B cell (primary cell): ENCODE results near the gene BMAL1. TPM values are rescaled to one million over a fixed set of nuclear protein-coding genes. Genes with fewer than 3 reads are reported as not detected.

Experiments used
- ATAC-seq: fragments of 200-7000 bp; cut with Tn5 transposase; one replicate; pipeline ENCODE4 v1.10.0; 2021; ENCODE audit warnings: low read depth, mild to moderate bottlenecking, moderate number of reproducible peaks, moderate library complexity
- CTCF ChIA-PET: fragments of 350-600 bp; sonication (Branson Sonifier 250); formaldehyde crosslinking; loops from one replicate; lab custom pipeline; 2021; ENCODE audit warnings: antibody characterized with exemption, inconsistent platforms; lab: Charles Lee
- POLR2A ChIA-PET: fragments of 350-600 bp; sonication (Branson Sonifier 250); formaldehyde crosslinking; loops from one replicate; lab custom pipeline; 2021; ENCODE audit warnings: antibody characterized with exemption; lab: Charles Lee
- DNase-seq: peaks from one replicate; pipeline ENCODE4 v3.0.0; 2013
- H2AFZ ChIP-seq: 2 replicates; pipeline ENCODE4 v1.6.1; 2012; ENCODE audit warnings: mild to moderate bottlenecking, low read depth, low read length; ENCODE audit not compliant: insufficient read depth, poor library complexity, severe bottlenecking
- H3K27ac ChIP-seq, 2 donors: 1 replicate in 1 of 2; 2 replicates in 1 of 2; pipeline ENCODE4 v1.5.1; 2012 to 2013; ENCODE audit warnings: low read length in 2 of 2, mild to moderate bottlenecking in 2 of 2, moderate library complexity in 1 of 2
- H3K27me3 ChIP-seq, 4 experiments: fragments of 200-600 bp in 1 of 4; sonication (generic) in 1 of 4; replicated peaks in 1 of 4; 1 replicate in 2 of 4; 2 replicates in 2 of 4; pipeline versions ENCODE4 v1.6.1 to v1.7.0; 2013 to 2016; ENCODE audit warnings: low read length in 3 of 4, mild to moderate bottlenecking in 2 of 4, mixed read lengths in 1 of 4, moderate library complexity in 1 of 4; ENCODE audit not compliant: insufficient read depth in 4 of 4, control insufficient read depth in 3 of 4; ENCODE audit errors: control extremely low read depth in 1 of 4
- H3K36me3 ChIP-seq, 2 experiments: replicated peaks in 1 of 2; 1 replicate in 1 of 2; 2 replicates in 1 of 2; pipeline versions ENCODE4 v1.6.1 to v1.7.1; 2013; ENCODE audit warnings: low read length in 1 of 2; ENCODE audit not compliant: insufficient read depth in 2 of 2, control insufficient read depth in 1 of 2; ENCODE audit errors: control extremely low read depth in 1 of 2, extremely low read depth in 1 of 2
- H3K4me1 ChIP-seq, 2 donors: fragments of 200-600 bp in 1 of 2; sonication (generic) in 1 of 2; 1 replicate in 1 of 2; 2 replicates in 1 of 2; pipeline versions ENCODE4 v1.5.1 to v1.6.1; 2013 to 2017; ENCODE audit warnings: low read length in 2 of 2; ENCODE audit not compliant: control insufficient read depth in 2 of 2, insufficient read depth in 2 of 2
- H3K4me2 ChIP-seq: replicated peaks from 2 replicates; pipeline ENCODE3; 2012; ENCODE audit warnings: mild to moderate bottlenecking, low read depth, low read length; ENCODE audit not compliant: poor library complexity, severe bottlenecking
- H3K4me3 ChIP-seq, 5 experiments: fragments of 200-600 bp in 1 of 5; sonication (generic) in 1 of 5; 1 replicate in 3 of 5; 2 replicates in 2 of 5; pipeline versions ENCODE4 v1.5.1 to v1.7.0; 2011 to 2016; ENCODE audit warnings: low read length in 4 of 5, mild to moderate bottlenecking in 4 of 5, low read depth in 2 of 5, control low read depth in 1 of 5, moderate library complexity in 1 of 5; ENCODE audit not compliant: insufficient read depth in 1 of 5; ENCODE audit errors: control extremely low read depth in 1 of 5, extremely low read depth in 1 of 5
- H3K79me2 ChIP-seq: fragments of 200-600 bp; sonication (generic); one replicate; pipeline ENCODE4 v1.6.0; 2016; ENCODE audit warnings: low read length; ENCODE audit not compliant: control insufficient read depth, insufficient read depth
- H3K9ac ChIP-seq: fragments of 200-600 bp; sonication (generic); 2 replicates; pipeline ENCODE4 v1.6.1; 2017; ENCODE audit warnings: mild to moderate bottlenecking, low read length, moderate library complexity
- H3K9me3 ChIP-seq, 3 donors: one replicate each; pipeline versions ENCODE4 v1.6.1 to v1.7.1; 2013; ENCODE audit warnings: low read length in 2 of 3; ENCODE audit not compliant: control insufficient read depth in 2 of 3, insufficient read depth in 1 of 3; ENCODE audit errors: control extremely low read depth in 1 of 3
- H4K20me1 ChIP-seq: 2 replicates; pipeline ENCODE4 v1.6.0; 2012; ENCODE audit warnings: mild to moderate bottlenecking, low read length; ENCODE audit not compliant: insufficient read depth, control insufficient read depth, poor library complexity, severe bottlenecking
- H3K27ac Mint-ChIP-seq: one replicate; pipeline ENCODE4 v1.8.0; 2021; ENCODE audit warnings: mixed read lengths
- H3K27me3 Mint-ChIP-seq: one replicate; pipeline ENCODE4 v1.8.0; 2021; ENCODE audit warnings: mixed read lengths
- H3K4me1 Mint-ChIP-seq: one replicate; pipeline ENCODE4 v1.8.0; 2021; ENCODE audit warnings: mixed read lengths
- H3K4me3 Mint-ChIP-seq: one replicate; pipeline ENCODE4 v1.8.0; 2021; ENCODE audit warnings: mixed read lengths
- H3K9me3 Mint-ChIP-seq: one replicate; pipeline ENCODE4 v1.8.0; 2022; ENCODE audit warnings: mixed read lengths; ENCODE audit not compliant: insufficient read depth
- EZH2 ChIP-seq: IDR thresholded peaks from 2 replicates; pipeline ENCODE4 v1.6.1; 2012; ENCODE audit warnings: borderline replicate concordance, low read depth, mild to moderate bottlenecking, moderate library complexity, low read length; ENCODE audit not compliant: insufficient read depth, poor library complexity, severe bottlenecking
- WGBS: methylation state at CpG from one replicate; pipeline ENCODE4 v1.1.5; 2013; ENCODE audit warnings: missing lambda C conversion rate; ENCODE audit not compliant: insufficient coverage; 5-methylcytosine and 5-hydroxymethylcytosine counted together
- intact Hi-C: fragments of 100-400 bp; cut with micrococcal nuclease; formaldehyde crosslinking; loops from one replicate; pipeline ENCODE4 v1.10.0; 2022
- polyA plus RNA-seq: library from polyadenylated mRNA; depleted of rRNA; stranded (reverse); fragments of >200 nt; gene quantifications from 2 replicates; pipeline ENCODE4 v1.2.3, GENCODE V29; 2012
- total RNA-seq, 2 donors: library from RNA; stranded (reverse); fragments of 120-200 nt in 1 of 2; gene quantifications; 1 replicate in 1 of 2; 2 replicates in 1 of 2; pipeline versions ENCODE4 v1.2.3 to v1.2.4, GENCODE V29; 2013 to 2022
- TF ChIP-seq, protein P1 (sequence below): fragments of 200-600 bp; IDR thresholded peaks from one replicate; pipeline ENCODE4 v1.8.0; 2022; ENCODE audit warnings: antibody characterized with exemption, mild to moderate bottlenecking

The BMAL1 gene
- total and polyA plus RNA-seq, 2 donors (not counting 1 experiment from before 2014, with no cell fraction given): 8.6 to 39.1 TPM

GRCh38 chr11:13280092-13280722, 2.6 kb downstream of the BMAL1 start:
- intact Hi-C loops: no loop called here
- ChIA-PET POLR2A (no interaction called here), CTCF (interaction anchor here (1.8 to 3.0 kb wide), 2 partner anchors 55 to 186 kb away, joined by 4 to 10 read pairs; no protein-coding TSS in a partner anchor)
- Histone ChIP-seq H3K79me2 (peaks cover 64% of the 10 kb centered on the region), H3K4me2 (no peak overlapping the region), H3K9me3 (no peaks in the 10 kb centered on the region), H3K9ac (no peak overlapping the region), H3K4me1 (peaks cover 21 to 23% of the 10 kb centered on the region in 2 donors), H4K20me1 (peaks cover 49% of the 10 kb centered on the region), H3K36me3 (no peaks in the 10 kb centered on the region), H3K27ac (no peak overlapping the region), H2AFZ (no peak overlapping the region), H3K4me3 (no peak overlapping the region), H3K27me3 (peaks cover 0 to 12% (median 3%) of the 10 kb centered on the region in 4 experiments)
- WGBS: no CpG with 5 or more reads among the region's 3 CpGs
- Mint-ChIP-seq H3K27me3 (peaks cover 2% of the 10 kb centered on the region), H3K27ac (no peak overlapping the region), H3K4me1 (peaks cover 42% of the 10 kb centered on the region), H3K4me3 (peak overlapping the region; percentile 83), H3K9me3 (no peaks in the 10 kb centered on the region)
- DNase-seq: peak; percentile 23
- ATAC-seq: no peak
- TF ChIP-seq, protein P1, sequence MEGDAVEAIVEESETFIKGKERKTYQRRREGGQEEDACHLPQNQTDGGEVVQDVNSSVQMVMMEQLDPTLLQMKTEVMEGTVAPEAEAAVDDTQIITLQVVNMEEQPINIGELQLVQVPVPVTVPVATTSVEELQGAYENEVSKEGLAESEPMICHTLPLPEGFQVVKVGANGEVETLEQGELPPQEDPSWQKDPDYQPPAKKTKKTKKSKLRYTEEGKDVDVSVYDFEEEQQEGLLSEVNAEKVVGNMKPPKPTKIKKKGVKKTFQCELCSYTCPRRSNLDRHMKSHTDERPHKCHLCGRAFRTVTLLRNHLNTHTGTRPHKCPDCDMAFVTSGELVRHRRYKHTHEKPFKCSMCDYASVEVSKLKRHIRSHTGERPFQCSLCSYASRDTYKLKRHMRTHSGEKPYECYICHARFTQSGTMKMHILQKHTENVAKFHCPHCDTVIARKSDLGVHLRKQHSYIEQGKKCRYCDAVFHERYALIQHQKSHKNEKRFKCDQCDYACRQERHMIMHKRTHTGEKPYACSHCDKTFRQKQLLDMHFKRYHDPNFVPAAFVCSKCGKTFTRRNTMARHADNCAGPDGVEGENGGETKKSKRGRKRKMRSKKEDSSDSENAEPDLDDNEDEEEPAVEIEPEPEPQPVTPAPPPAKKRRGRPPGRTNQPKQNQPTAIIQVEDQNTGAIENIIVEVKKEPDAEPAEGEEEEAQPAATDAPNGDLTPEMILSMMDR: no peak
- no peak for TF ChIP-seq EZH2

DNA sequence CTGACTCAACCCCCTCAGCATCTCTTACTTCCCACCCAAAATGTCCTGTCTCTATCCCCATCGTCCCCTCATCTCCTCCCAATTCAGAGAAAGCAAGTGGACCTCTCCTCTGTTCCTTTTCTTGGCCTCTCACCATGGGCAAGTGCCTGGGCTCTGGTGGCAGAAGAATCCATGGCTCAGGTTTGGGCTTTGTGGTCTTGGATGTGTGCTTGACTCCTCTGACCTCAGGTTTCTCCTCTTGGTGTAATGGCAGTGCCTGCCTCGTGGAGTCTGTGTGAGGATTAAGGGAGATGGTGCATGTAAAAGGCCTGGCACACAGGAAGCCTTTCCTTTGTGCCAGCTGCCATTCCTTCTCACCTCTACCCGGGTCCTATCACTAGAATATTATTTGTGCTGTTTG, 3.2 kb downstream of the BMAL1 start:
- H3K27me3 Mint-ChIP-seq: no peaks in the 10 kb centered on the region
- Histone ChIP-seq H2AFZ (no peak overlapping the region), H3K36me3 (no peaks in the 10 kb centered on the region), H3K9me3 (no peaks in the 10 kb centered on the region), H3K27me3 (peaks cover 0 to 9% (median 3%) of the 10 kb centered on the region in 4 experiments), H3K79me2 (peaks cover 64% of the 10 kb centered on the region), H3K4me3 (no peak overlapping the region), H3K27ac (no peak overlapping the region), H3K4me2 (no peak overlapping the region), H3K9ac (no peak overlapping the region), H4K20me1 (peaks cover 49% of the 10 kb centered on the region), H3K4me1 (peaks cover 21 to 23% of the 10 kb centered on the region in 2 donors)
- ATAC-seq: no peak
- no peak overlapping the region for H3K27ac Mint-ChIP-seq
- CTCF ChIA-PET: interaction anchor here (3.0 kb wide), 1 partner anchor 55 kb away, joined by 10 read pairs; no protein-coding TSS in a partner anchor
- H3K4me1 Mint-ChIP-seq: peaks cover 42% of the 10 kb centered on the region
- TF ChIP-seq, protein P1: no peak
- no peak for TF ChIP-seq EZH2
- intact Hi-C loops: no loop called here
- POLR2A ChIA-PET: no interaction called here
- no peaks in the 10 kb centered on the region for H3K9me3 Mint-ChIP-seq
- WGBS: 100% methylated on average over 2 of the region's 3 CpGs
- H3K4me3 Mint-ChIP-seq: peak overlapping the region; percentile 13
- DNase-seq: no peak
